H9 (cell line): ENCODE data around the gene DCDC1. TPM values are rescaled to one million over a fixed set of nuclear protein-coding genes. Genes with fewer than 3 reads are reported as not detected.

ENCODE experiments used
- DNase-seq: peaks from one replicate; pipeline ENCODE4 v3.0.0-alpha.2; 2017
- H2AFZ ChIP-seq: one replicate; pipeline ENCODE4 v1.6.1; 2013; ENCODE audit warnings: mild to moderate bottlenecking, low read length, control low read depth, moderate library complexity
- H2AK5ac ChIP-seq: 2 replicates; pipeline ENCODE4 v1.6.1; 2013; ENCODE audit warnings: low read length, control low read depth, mixed read lengths; ENCODE audit not compliant: insufficient read length
- H2BK120ac ChIP-seq: one replicate; pipeline ENCODE4 v1.6.1; 2013; ENCODE audit warnings: low read depth, mild to moderate bottlenecking, low read length, control low read depth, inconsistent platforms; ENCODE audit not compliant: poor library complexity, severe bottlenecking
- H2BK12ac ChIP-seq: 2 replicates; pipeline ENCODE4 v1.6.1; 2013; ENCODE audit warnings: low read length, control low read depth, mixed read lengths, low read depth; ENCODE audit not compliant: insufficient read length
- H2BK15ac ChIP-seq: 2 replicates; pipeline ENCODE4 v1.6.1; 2013; ENCODE audit warnings: low read depth, low read length, control low read depth
- H2BK20ac ChIP-seq: one replicate; pipeline ENCODE4 v1.6.1; 2013; ENCODE audit warnings: low read depth, mild to moderate bottlenecking, low read length, control low read depth, inconsistent platforms; ENCODE audit not compliant: poor library complexity, severe bottlenecking
- H2BK5ac ChIP-seq: 2 replicates; pipeline ENCODE4 v1.6.1; 2013; ENCODE audit warnings: low read length, control low read depth, mixed read lengths; ENCODE audit not compliant: insufficient read length
- H3K14ac ChIP-seq: 2 replicates; pipeline ENCODE4 v1.6.1; 2013; ENCODE audit warnings: low read length, control low read depth; ENCODE audit not compliant: insufficient read depth
- H3K18ac ChIP-seq: 2 replicates; pipeline ENCODE4 v1.6.1; 2013; ENCODE audit warnings: low read depth, mild to moderate bottlenecking, mixed read lengths, low read length, control low read depth; ENCODE audit not compliant: insufficient read length
- H3K23ac ChIP-seq: 2 replicates; pipeline ENCODE4 v1.6.1; 2013; ENCODE audit warnings: low read length, control low read depth, mixed read lengths, low read depth; ENCODE audit not compliant: insufficient read length
- H3K23me2 ChIP-seq: 2 replicates; pipeline ENCODE4 v1.6.1; 2013; ENCODE audit warnings: low read depth, mild to moderate bottlenecking, mixed read lengths, low read length, control low read depth; ENCODE audit not compliant: insufficient read length, poor library complexity, severe bottlenecking
- H3K27ac ChIP-seq: 2 replicates; pipeline ENCODE4 v1.5.1; 2013; ENCODE audit warnings: low read length, control low read depth, mixed read lengths, low read depth; ENCODE audit not compliant: insufficient read length
- H3K27me3 ChIP-seq: 2 replicates; pipeline ENCODE4 v1.6.1; 2013; ENCODE audit warnings: low read length, control low read depth, inconsistent platforms; ENCODE audit not compliant: insufficient read depth
- H3K4ac ChIP-seq: 2 replicates; pipeline ENCODE4 v1.6.1; 2013; ENCODE audit warnings: low read depth, mild to moderate bottlenecking, control low read depth, inconsistent platforms, low read length, moderate library complexity
- H3K4me1 ChIP-seq: 2 replicates; pipeline ENCODE4 v1.6.1; 2013; ENCODE audit warnings: low read length, control low read depth, inconsistent platforms; ENCODE audit not compliant: insufficient read depth
- H3K4me2 ChIP-seq: 2 replicates; pipeline ENCODE4 v1.6.1; 2013; ENCODE audit warnings: low read length, control low read depth, mixed read lengths; ENCODE audit not compliant: insufficient read length, insufficient read depth
- H3K56ac ChIP-seq: 2 replicates; pipeline ENCODE4 v1.6.1; 2013; ENCODE audit warnings: low read depth, mild to moderate bottlenecking, mixed read lengths, low read length, control low read depth; ENCODE audit not compliant: insufficient read length
- H3K79me1 ChIP-seq: 2 replicates; pipeline ENCODE4 v1.6.1; 2013; ENCODE audit warnings: low read depth, mild to moderate bottlenecking, moderate library complexity, low read length, control low read depth, inconsistent platforms; ENCODE audit not compliant: insufficient read depth, poor library complexity, severe bottlenecking
- H3K79me2 ChIP-seq: 2 replicates; pipeline ENCODE4 v1.6.1; 2013; ENCODE audit warnings: low read length, control low read depth, inconsistent platforms; ENCODE audit not compliant: insufficient read depth
- H3K9ac ChIP-seq: 2 replicates; pipeline ENCODE4 v1.6.1; 2013; ENCODE audit warnings: low read length, control low read depth, mixed read lengths; ENCODE audit not compliant: insufficient read length; ENCODE audit errors: extremely low read depth
- H3K9me3 ChIP-seq: one replicate; pipeline ENCODE4 v1.6.1; 2013; ENCODE audit warnings: low read depth, low read length, inconsistent platforms; ENCODE audit not compliant: control insufficient read depth
- H3T11ph ChIP-seq: one replicate; pipeline ENCODE4 v1.6.1; 2013; ENCODE audit warnings: mild to moderate bottlenecking, low read length, control low read depth, inconsistent platforms
- H4K20me1 ChIP-seq: one replicate; pipeline ENCODE4 v1.6.1; 2013; ENCODE audit not compliant: control insufficient read depth, insufficient read length, insufficient read depth
- H4K5ac ChIP-seq: 2 replicates; pipeline ENCODE4 v1.6.1; 2013; ENCODE audit warnings: low read depth, mild to moderate bottlenecking, mixed read lengths, low read length, control low read depth; ENCODE audit not compliant: insufficient read length
- H4K8ac ChIP-seq: replicated peaks from 2 replicates; pipeline ENCODE4 v1.6.1; 2013; ENCODE audit warnings: low read length, control low read depth, mixed read lengths, low read depth; ENCODE audit not compliant: insufficient read length
- H4K91ac ChIP-seq: 2 replicates; pipeline ENCODE4 v1.6.1; 2013; ENCODE audit warnings: low read depth, mild to moderate bottlenecking, moderate library complexity, mixed read lengths, low read length, control low read depth; ENCODE audit not compliant: insufficient read length
- H3K27ac Mint-ChIP-seq, 3 experiments: 2 replicates in 2 of 3; 3 replicates in 1 of 3; pipeline ENCODE4 v1.8.0; 2020 to 2021; ENCODE audit warnings: mixed read lengths in 3 of 3, mild to moderate bottlenecking in 1 of 3, moderate library complexity in 1 of 3
- H3K27me3 Mint-ChIP-seq: 2 replicates; pipeline ENCODE4 v1.8.0; 2021; ENCODE audit warnings: low read depth, mild to moderate bottlenecking, moderate library complexity, mixed read lengths
- H3K36me3 Mint-ChIP-seq, 3 experiments: 2 replicates in 2 of 3; 3 replicates in 1 of 3; pipeline ENCODE4 v1.8.0; 2020 to 2021; ENCODE audit warnings: low read depth in 3 of 3, mixed read lengths in 3 of 3; ENCODE audit not compliant: insufficient read depth in 1 of 3
- H3K4me1 Mint-ChIP-seq, 2 experiments: 2 replicates each; pipeline ENCODE4 v1.8.0; 2020; ENCODE audit warnings: mixed read lengths in 2 of 2
- H3K4me3 Mint-ChIP-seq, 2 experiments: 2 replicates in 1 of 2; 3 replicates in 1 of 2; pipeline ENCODE4 v1.8.0; 2020 to 2021; ENCODE audit warnings: mild to moderate bottlenecking in 2 of 2, mixed read lengths in 2 of 2, moderate library complexity in 1 of 2
- H3K9me3 Mint-ChIP-seq, 2 experiments: 2 replicates in 1 of 2; 3 replicates in 1 of 2; pipeline ENCODE4 v1.8.0; 2020; ENCODE audit warnings: mild to moderate bottlenecking in 2 of 2, mixed read lengths in 2 of 2, moderate library complexity in 1 of 2
- CTCF ChIP-seq: fragments of 200-600 bp; sonication (generic); conservative IDR thresholded peaks from 3 replicates; pipeline ENCODE4 v1.8.0; 2021; ENCODE audit warnings: antibody characterized with exemption, mild to moderate bottlenecking
- WGBS: extraction: QIAGEN DNeasy Blood & Tissue Kit; methylation state at CpG from one replicate; pipeline ENCODE4 v1.1.7; 2013; ENCODE audit warnings: missing lambda C conversion rate, low lambda C conversion rate, mixed read lengths; ENCODE audit not compliant: insufficient read length; ENCODE audit errors: extremely low coverage; 5-methylcytosine and 5-hydroxymethylcytosine counted together
- total RNA-seq: library from RNA; stranded (reverse); gene quantifications from 2 replicates; pipeline ENCODE4 v1.2.1, GENCODE V29; 2021

DCDC1 gene
- total RNA-seq, 1 experiment from 2014 or later, result 0.09 TPM

GRCh38 chr11:31340903-31341572 lies 28.5 kb downstream of the DCDC1 start:
- H3K9me3 Mint-ChIP-seq, result peaks cover 0 to 2% of the 10 kb centered on the region in 2 experiments; a peak in 2 of 5 replicates
- H3K27me3 ChIP-seq, result no peaks in the 10 kb centered on the region
- H3K9me3 ChIP-seq, result no peaks in the 10 kb centered on the region
- no peak overlapping the region for H3K9ac ChIP-seq
- H2BK20ac ChIP-seq, result no peak overlapping the region
- H2BK15ac ChIP-seq, result no peak overlapping the region
- peak; percentile 73 for TF ChIP-seq CTCF
- H3K4me2 ChIP-seq, result no peak overlapping the region
- no peak overlapping the region for H4K5ac ChIP-seq
- H3K4me1 ChIP-seq, result no peaks in the 10 kb centered on the region; the same call in 1 of the 2 replicates
- H3K4ac ChIP-seq, result no peak overlapping the region
- no peak overlapping the region for H2BK5ac ChIP-seq
- no peak overlapping the region for H4K8ac ChIP-seq
- 100% methylated on average over 1 of the region's 5 CpGs for WGBS
- H3K79me1 ChIP-seq, result no peaks in the 10 kb centered on the region
- no peaks in the 10 kb centered on the region for H3K79me2 ChIP-seq
- no peak overlapping the region for H3K14ac ChIP-seq
- no peak overlapping the region for H3T11ph ChIP-seq
- peak overlapping the region in 1 of 3 experiments; percentile 76; a peak in 1 of 7 replicates for H3K27ac Mint-ChIP-seq
- H3K4me3 Mint-ChIP-seq, result no peak overlapping the region
- H3K56ac ChIP-seq, result no peak overlapping the region
- H4K20me1 ChIP-seq, result no peaks in the 10 kb centered on the region
- H2BK120ac ChIP-seq, result no peak overlapping the region
- no peak overlapping the region for H3K23ac ChIP-seq
- H2BK12ac ChIP-seq, result no peak overlapping the region
- H3K18ac ChIP-seq, result no peak overlapping the region
- H3K27ac ChIP-seq, result no peak overlapping the region
- H3K36me3 Mint-ChIP-seq, result peaks cover 0 to 2% (median 2%) of the 10 kb centered on the region in 3 experiments; a peak in 2 of 7 replicates
- peaks cover 0 to 4% of the 10 kb centered on the region in 2 experiments; a peak in 2 of 4 replicates for H3K4me1 Mint-ChIP-seq
- no peaks in the 10 kb centered on the region for H3K23me2 ChIP-seq
- no peak overlapping the region for H4K91ac ChIP-seq
- no peaks in the 10 kb centered on the region for H3K27me3 Mint-ChIP-seq
- no peak overlapping the region for H2AK5ac ChIP-seq
- no peak overlapping the region for H2AFZ ChIP-seq
- peak; percentile 31 for DNase-seq
